ENCODE results near the gene F7.
A peak's percentile ranks its signal among the peaks of the same experiment; 100 is the strongest.
"Not testable (repeated sequence)": the region's sequence is repeated elsewhere in the genome, so short reads cannot be mapped to it uniquely, and the experiment has no call there.

F7 gene

DNA sequence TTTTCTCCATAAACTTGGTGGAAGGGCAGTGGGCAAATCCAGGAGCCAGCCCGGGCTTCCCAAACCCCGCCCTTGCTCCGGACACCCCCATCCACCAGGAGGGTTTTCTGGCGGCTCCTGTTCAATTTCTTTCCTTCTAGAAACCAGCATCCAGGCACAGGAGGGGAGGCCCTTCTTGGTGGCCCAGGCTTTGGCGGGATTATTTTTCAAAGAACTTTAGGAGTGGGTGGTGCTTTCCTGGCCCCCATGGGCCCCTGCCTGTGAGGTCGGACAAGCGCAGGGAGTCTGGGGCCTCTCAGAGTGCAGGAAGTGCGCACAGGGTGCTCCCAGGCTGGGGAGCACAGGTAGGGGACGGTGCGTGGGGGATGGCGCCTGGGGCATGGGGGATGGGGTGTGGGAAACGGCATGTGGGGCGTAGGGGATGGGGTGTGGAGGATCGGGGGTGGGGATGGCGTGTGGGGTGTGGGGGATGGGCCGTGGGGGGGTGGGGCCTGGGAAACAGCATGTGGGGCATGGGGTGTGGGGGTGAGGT, 396 bp downstream of the F7 start:
- DNase-seq: no peak

DNA sequence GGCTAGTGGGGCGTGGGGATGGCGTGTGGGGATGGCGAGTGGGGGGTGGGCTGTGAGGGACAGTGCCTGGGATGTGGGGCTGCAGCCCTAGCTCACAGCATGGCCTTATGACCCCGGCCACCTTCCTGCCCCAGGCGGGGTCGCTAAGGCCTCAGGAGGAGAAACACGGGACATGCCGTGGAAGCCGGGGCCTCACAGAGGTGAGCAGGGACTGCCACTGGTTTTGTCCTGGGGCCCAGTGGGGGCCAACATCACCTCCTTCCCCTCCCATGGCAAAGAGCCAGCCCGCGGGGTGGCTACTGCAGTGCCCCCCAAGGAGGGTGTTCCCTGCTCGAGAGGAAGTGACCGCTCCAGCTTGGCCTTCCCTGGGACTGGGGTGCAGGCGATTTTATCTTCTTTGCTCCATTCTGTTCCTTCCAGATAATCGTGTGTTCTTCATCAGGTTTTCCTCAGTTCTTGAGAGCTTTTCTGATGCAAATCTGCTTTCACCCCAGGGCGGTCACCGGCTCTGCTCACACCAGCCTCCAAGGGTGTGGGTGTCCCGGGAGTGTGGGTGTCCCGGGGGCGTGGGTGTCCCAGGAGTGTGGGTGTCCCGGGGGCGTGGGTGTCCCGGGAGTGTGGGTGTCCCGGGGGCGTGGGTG, 1.2 kb downstream of the F7 start:
- DNase-seq: no peak

DNA sequence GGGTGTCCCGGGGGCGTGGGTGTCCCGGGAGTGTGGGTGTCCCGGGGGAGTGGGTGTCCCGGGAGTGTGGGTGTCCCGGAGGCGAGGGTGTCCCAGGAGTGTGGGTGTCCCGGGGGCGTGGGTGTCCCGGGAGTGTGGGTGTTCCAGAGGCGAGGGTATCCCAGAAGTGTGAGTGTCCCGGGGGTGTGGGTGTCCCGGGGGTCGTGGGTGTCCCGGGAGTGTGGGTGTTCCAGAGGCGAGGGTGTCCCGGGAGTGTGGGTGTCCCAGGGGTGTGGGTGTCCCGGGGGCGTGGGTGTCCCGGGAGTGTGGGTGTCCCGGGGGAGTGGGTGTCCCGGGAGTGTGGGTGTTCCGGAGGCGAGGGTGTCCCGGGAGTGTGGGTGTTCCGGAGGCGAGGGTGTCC, 2.9 kb downstream of the F7 start:
- not testable (repeated sequence) for DNase-seq

DNA sequence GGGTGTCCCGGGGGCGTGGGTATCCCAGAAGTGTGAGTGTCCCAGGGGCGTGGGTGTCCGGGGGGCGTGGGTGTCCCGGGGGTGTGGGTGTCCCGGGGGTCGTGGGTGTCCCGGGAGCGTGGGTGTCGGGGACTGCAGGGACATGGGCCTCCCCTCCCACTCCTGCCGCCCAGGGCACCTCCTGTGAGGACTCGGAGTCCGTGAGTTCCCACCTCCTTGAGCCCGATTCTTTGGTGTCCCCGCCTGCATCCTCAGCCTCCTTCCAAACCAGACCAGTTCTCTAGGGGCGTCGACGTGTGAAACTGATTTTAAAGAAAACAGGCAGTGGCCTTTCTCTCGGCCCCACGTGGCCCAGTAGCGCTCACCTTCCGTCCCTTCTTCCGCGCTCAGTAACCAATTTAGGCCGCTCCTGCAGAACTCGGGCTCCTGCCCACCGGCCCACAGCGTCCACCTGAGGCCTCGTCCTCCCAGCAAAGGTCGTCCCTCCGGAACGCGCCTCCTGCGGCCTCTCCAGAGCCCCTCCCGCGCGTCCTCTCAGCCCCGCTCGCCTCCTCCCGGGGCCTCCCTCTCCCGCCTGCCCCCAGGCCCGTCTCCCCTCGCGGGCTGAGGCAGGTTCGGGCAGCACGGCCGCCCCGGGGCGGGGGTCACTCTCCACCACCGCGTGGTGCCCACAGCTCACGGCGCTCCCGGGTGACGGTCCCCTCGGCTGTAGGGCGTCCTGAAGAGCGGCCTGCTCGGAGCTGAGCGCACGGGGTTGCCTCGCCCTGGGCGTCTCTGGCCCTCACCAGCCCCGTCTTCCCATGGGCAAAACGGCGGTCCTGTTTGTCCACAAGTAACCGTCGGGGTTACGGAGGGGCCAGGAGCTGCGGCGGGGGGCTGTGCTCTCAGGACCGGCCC, 3.8 kb downstream of the F7 start:
- no peak for DNase-seq

DNA sequence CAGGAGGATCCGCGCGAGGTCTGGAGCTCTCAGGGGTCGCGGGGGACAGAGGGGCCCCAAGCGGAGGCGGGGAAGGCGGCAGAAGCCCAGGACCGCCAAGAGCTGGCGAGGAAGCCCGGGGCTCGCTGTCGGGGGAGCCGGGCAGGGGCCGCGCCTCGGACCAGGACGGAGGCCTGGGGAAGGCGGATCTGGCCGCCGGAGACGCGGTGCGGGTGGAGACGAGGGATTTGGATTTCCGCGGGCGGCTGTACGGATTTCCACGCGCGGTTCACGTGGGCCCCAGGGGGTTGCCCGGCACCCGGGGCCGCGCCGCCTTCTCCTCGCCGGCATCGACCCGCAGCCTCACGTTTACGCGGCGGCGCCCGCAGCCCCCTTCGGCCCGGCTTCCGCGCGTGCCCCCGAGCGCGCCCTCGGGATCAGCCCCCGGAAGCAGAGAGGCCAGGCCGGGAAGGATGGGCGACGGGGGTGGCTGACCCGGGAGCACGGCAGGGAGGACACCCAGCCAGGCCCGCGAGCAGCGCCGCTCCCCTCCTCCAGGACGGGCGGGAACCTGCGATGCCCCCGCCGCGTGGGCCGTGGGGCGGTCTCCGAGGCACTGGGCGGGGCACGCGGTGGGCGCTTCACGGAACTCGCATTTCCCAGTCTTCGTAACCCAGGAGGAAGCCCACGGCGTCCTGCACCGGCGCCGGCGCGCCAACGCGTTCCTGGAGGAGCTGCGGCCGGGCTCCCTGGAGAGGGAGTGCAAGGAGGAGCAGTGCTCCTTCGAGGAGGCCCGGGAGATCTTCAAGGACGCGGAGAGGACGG, 4.7 kb downstream of the F7 start:
- DNase-seq: no peak

DNA sequence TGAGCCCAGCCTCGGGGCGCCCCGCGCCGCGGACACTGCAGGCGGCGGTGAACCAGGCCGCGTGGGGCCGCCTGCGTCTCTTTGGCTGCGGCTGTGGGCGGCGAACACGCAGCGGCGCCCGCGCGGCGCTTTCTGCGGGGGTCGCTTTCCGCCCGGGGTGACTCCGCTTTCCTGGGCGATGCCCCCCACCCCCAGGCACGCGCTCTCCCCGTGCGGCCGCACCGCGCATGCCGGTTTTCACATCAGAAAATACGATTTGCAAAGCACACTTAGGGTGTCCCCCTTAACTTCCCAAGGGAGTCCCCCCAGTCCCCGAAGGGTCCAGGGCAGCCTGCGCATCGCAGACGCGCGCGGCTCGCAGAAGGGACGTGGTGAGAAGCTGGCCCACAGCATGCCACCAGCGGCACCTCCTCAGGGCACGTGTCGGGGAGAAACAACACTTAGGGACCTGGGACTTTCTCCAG, 5.3 kb downstream of the F7 start:
- no peak for DNase-seq

DNA sequence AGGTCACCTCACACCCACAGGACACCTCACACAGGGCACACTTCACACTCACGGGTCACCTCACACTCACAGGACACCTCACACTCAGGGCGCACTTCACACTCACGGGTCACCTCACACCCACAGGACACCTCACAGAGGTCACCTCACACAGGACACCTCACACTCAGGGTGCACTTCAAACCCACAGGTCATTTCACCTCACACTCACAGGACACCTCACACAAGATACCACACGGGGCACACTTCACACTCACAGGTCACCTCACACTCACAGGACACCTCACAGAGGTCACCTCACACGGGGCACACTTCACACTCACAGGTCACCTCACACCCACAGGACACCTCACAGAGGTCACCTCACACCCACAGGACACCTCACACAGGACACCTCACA, 6.2 kb downstream of the F7 start:
- peak; percentile 28 for DNase-seq

DNA sequence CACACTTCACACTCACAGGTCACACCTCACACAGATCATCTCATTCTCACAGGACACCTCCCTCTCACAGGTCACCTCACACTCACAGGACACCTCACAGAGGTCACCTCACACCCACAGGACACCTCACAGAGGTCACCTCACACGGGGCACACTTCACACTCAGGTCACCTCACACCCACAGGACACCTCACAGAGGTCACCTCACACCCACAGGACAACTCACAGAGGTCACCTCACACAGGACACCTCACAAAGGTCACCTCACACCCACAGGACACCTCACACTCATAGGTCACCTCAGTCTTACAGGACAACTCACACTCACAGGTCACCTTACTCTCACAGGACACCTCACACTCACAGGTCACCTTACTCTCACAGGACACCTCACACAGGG, 6.9 kb downstream of the F7 start:
- DNase-seq: peak; percentile 27

DNA sequence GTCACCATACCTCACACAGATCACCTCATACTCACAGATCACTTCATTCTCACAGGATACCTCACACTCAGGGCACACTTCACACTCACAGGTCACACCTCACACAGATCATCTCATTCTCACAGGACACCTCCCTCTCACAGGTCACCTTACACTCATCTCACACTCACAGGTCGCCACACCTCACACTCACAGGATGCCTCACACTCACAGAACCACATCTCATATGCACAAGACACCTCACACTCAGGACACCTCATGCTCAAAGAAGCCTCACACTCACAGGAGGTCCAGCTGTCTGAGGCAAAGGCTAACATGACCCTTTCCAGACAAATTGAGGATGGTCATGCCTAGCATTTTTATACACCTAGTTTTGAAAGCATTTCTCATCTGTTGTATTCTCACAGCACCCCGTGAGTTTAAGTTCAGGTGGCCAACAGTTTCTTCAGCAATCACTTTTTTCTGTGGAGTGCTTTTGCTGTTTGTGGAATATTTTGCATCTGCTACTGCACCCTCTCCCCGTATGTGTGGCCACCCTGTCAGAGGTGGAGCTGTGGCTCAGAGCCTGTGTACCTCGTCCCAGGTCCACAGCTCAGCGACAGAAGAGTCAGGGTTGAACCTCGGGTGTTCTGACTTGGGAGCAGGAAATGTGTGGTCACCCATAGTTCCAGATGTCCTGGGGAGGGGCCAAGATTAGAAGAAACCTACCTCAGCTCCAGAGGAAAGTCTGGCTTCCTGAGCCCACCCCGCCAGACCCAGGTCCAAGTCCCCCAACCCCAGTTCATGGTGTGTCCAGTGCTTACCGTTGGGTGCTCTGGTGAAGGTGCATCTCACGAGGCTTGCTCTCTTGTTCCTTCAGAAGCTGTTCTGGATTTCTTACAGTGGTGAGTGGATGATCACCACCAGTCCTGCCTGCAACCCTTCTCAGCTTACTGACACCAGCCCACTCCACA, 7.6 kb downstream of the F7 start:
- peak; percentile 27 for DNase-seq

DNA sequence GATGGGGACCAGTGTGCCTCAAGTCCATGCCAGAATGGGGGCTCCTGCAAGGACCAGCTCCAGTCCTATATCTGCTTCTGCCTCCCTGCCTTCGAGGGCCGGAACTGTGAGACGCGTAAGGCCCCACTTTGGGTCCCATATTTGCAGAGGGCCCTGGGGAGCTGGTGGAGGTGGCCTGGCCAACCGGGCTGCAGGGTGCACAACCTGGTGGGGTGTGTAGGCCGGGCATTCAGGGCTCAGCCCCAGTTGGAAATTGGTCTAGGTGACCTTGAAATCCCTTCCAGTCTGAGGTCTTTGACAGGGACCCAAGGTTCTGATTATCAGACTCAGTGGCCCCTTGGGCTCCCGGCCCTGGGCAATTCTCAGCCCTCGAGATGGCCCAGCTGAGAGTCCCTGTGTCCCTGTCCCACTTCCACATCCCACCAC, 8.3 kb downstream of the F7 start:
- DNase-seq: peak; percentile 25

DNA sequence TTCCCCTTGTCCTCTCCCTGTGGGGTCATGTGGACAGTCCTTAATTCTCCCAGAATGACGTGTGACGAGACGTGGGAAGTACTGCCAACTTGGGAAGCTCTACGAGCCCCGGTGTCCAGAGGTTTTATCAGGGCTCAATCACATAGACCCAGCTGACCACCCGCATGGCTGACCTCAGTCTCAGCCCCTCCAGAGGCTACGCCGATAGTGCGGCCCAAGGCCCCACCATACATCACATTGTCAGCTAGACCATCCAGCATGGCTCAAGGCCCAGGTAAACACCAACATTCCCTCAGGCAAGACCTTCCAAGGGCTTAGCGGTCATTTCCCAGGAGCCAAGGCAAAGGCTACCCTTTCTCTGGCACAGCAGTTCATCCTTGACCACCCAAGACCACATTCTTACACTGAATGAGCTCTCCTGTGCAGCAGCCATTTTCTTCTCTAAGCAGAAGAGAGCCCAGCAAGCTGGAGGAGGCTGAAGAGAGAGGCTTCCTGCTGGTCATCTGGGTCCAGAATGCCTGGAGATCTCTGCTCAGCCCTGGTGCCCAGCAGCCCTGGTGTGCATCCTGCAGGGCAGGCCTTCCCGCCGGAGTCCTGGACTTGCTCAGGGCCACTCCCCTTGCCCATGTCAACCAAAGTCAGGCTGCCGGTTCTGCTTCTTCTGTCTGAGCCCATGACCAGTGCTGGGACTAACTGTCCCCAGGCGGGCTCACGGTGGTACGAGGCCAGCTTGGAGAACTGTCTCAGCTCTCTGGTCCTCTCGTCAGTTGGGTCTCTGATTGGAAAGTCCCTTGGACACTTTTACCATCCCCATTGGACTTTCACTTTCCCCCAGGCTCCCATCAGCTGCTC, 9.1 kb downstream of the F7 start:
- peak; percentile 15 for DNase-seq

DNA sequence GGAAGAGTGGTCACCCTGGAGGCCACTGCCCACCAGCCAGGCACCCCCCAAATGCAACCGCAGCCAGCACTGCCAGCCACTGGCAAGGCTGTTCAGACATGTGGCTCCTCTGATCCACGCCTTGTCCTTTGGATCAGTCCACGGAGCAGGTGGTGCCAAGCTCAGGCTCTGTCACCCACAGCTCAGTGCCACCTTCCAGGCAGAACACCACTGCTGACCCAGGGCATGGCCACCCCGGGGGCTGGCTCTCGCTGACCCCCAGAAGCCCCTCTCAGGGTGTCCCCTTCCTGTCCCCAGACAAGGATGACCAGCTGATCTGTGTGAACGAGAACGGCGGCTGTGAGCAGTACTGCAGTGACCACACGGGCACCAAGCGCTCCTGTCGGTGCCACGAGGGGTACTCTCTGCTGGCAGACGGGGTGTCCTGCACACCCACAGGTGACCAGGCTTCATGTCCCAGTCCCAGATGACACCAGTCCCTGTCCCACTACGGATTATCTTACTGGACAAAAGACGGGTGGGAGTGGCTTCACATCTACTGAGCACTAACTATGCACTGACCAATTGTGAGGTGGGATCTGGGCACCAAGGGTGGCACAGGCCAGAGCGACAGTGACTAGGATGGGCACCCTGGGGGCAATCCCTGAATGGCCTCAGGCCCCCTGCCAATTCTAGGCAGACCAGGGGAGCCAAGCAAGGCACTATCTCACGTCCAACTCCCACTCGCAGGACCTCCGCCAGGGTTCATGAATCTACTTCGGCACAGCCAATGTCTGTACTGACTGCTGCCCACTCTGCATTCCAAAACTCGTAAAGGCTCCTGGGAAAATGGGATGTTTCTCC, 10.0 kb downstream of the F7 start:
- DNase-seq: peak; percentile 25

DNA sequence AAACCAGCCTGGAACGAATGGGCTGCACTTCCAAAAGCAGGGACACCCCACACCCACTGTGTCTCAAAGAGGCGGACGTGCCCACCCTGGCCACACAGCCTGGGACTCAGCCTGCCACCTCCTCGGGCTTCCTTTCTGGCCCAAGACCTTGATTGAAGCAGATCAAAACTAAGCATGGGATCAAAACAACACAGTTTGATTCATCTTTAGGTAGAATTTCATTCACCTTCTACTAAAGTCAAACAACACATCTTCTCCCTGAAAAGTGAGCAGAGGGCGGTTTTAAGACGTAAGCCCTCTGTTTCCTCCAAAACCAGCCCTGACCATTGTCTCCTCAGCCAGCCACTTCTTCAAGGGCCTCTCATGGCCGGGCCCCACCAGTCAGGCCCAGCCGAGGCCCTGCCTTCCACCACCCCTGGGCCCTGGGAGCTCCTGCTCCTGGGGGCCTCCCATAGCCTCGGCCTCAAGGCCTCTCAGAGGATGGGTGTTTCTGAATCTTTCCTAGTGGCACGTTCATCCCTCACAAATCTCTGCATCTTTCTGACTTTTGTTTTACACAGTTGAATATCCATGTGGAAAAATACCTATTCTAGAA, 10.7 kb downstream of the F7 start:
- DNase-seq: peak; percentile 14

DNA sequence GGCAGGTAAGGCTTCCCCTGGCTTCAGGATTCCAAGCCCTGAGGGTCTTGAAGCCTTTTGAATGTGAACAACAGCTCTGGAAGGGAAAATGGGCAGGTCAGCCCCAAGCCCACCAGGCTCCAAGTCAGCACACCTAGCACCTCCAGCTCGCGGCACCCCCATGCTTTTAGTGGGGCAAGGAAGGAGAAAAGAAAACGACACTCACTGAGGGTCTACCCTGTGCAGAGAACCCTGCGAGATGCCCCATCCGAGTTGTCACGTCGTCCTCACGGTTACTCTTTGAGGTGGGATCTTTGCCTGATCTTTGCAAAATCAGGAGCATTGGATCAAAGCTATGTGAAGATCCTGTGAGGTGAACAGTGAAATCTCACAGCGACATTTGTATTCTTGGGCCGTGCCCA, 11.3 kb downstream of the F7 start:
- DNase-seq: peak; percentile 16

DNA sequence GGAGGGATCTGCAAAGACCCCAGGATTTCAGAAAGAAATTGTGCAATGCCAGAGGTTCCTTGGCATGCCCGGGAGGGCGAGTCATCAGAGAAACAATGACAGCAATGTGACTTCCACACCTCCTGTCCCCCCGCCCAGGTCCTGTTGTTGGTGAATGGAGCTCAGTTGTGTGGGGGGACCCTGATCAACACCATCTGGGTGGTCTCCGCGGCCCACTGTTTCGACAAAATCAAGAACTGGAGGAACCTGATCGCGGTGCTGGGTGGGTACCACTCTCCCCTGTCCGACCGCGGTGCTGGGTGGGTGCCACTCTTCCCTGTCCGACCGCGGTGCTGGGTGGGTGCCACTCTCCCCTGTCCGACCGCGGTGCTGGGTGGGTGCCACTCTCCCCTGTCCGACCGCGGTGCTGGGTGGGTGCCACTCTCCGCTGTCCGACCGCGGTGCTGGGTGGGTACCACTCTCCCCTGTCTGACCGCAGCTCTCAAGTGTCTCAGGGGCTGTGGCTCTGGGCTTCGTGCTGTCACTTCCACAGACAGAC, 11.8 kb downstream of the F7 start:
- DNase-seq: peak; percentile 8

DNA sequence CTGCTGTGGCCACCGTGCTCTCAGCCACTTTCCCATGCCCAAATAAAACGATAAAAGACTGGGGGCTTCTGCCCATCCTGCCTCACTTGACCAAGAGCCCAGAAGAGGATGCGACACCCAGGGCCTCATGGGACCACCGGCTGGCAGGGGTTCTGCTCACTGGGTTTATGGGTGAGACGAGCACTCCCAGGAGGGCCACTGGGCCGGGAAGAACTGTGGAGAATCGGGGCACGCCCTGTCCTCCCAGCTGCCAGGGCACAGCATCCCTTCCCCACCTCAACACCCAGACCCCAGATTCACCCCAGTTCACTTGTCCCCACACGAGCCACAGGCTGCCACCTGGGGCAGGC, 12.3 kb downstream of the F7 start:
- DNase-seq: peak; percentile 17

DNA sequence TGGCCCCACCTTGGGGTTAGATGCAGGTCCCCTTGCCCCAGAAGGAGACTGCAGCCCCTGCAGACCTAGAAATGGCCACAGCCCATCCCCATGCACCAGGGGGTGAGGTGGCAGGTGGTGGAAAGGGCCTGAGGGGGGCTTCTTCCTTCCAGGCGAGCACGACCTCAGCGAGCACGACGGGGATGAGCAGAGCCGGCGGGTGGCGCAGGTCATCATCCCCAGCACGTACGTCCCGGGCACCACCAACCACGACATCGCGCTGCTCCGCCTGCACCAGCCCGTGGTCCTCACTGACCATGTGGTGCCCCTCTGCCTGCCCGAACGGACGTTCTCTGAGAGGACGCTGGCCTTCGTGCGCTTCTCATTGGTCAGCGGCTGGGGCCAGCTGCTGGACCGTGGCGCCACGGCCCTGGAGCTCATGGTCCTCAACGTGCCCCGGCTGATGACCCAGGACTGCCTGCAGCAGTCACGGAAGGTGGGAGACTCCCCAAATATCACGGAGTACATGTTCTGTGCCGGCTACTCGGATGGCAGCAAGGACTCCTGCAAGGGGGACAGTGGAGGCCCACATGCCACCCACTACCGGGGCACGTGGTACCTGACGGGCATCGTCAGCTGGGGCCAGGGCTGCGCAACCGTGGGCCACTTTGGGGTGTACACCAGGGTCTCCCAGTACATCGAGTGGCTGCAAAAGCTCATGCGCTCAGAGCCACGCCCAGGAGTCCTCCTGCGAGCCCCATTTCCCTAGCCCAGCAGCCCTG, 12.8 kb downstream of the F7 start:
- DNase-seq: peak; percentile 25

DNA sequence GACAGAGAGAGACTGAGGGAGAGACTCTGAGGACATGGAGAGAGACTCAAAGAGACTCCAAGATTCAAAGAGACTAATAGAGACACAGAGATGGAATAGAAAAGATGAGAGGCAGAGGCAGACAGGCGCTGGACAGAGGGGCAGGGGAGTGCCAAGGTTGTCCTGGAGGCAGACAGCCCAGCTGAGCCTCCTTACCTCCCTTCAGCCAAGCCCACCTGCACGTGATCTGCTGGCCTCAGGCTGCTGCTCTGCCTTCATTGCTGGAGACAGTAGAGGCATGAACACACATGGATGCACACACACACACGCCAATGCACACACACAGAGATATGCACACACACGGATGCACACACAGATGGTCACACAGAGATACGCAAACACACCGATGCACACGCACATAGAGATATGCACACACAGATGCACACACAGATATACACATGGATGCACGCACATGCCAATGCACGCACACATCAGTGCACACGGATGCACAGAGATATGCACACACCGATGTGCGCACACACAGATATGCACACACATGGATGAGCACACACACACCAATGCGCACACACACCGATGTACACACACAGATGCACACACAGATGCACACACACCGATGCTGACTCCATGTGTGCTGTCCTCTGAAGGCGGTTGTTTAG, 13.7 kb downstream of the F7 start:
- DNase-seq: peak; percentile 17

Data from activated CD4-positive, CD25-positive, alpha-beta regulatory T cell treated with anti-CD3 and anti-CD28 coated beads, Interleukin-2, amount 50 U/mL, for 72 hours (primary cell).